GM21737 (cell line): ENCODE measurements around the gene ADORA3.
"Not testable (repeated sequence)": the region's sequence is repeated elsewhere in the genome, so short reads cannot be mapped to it uniquely, and the experiment has no call there.

Source experiments
- ATAC-seq: cut with Tn5 transposase; IDR thresholded peaks from one replicate; pipeline ENCODE4 v1.9.1; 2021; ENCODE audit warnings: mild to moderate bottlenecking, moderate library complexity; ENCODE audit not compliant: unreplicated experiment

ADORA3 gene

GRCh38 chr1:111503585-111504060 lies at the start of gene ADORA3, which contains the start of gene TMIGD3:
ADORA3 (minus strand) TSS chr1:111503633; CDS start chr1:111503354, 279 bp downstream.
TMIGD3 (minus strand) TSS chr1:111503633; CDS start chr1:111503354, 279 bp downstream.
- ATAC-seq: no peak

- ATAC-seq: no peak
Observed at GRCh38 chr1:111553196-111553595, 49.8 kb upstream of the ADORA3 start.

GRCh38 chr1:111552587-111552986 lies 49.2 kb upstream of the ADORA3 start:
- ATAC-seq: no peak

GRCh38 chr1:111551623-111552411 lies 48.4 kb upstream of the ADORA3 start:
- ATAC-seq: no peak

- ATAC-seq: not testable (repeated sequence)
Observed at GRCh38 chr1:111547786-111548185, 44.4 kb upstream of the ADORA3 start.

GRCh38 chr1:111542187-111542586 lies 38.8 kb upstream of the ADORA3 start:
- ATAC-seq: no peak

GRCh38 chr1:111541721-111542120 lies 38.3 kb upstream of the ADORA3 start:
- no peak for ATAC-seq

- no peak for ATAC-seq
Observed at GRCh38 chr1:111540928-111541327, 37.5 kb upstream of the ADORA3 start.

GRCh38 chr1:111538343-111539025 lies 35.1 kb upstream of the ADORA3 start:
- no peak for ATAC-seq

GRCh38 chr1:111535256-111536191 lies 32.1 kb upstream of the ADORA3 start:
- ATAC-seq: no peak

- no peak for ATAC-seq
Observed at GRCh38 chr1:111520053-111520452, 16.6 kb upstream of the ADORA3 start.

GRCh38 chr1:111517469-111518225 lies 14.2 kb upstream of the ADORA3 start:
- no peak for ATAC-seq

GRCh38 chr1:111516005-111516535 lies 12.6 kb upstream of the ADORA3 start:
- no peak for ATAC-seq

GRCh38 chr1:111515291-111516004 lies 12.0 kb upstream of the ADORA3 start:
- no peak for ATAC-seq

- no peak for ATAC-seq
Observed at GRCh38 chr1:111513410-111514020, 10.1 kb upstream of the ADORA3 start.

GRCh38 chr1:111512931-111513330 lies 9.5 kb upstream of the ADORA3 start:
- ATAC-seq: no peak

GRCh38 chr1:111512132-111512889 lies 8.9 kb upstream of the ADORA3 start:
- ATAC-seq: no peak

GRCh38 chr1:111511370-111511769 lies 7.9 kb upstream of the ADORA3 start:
- ATAC-seq: no peak
